Stimulated activated CD8-positive, alpha-beta memory T cell treated with anti-CD3 and anti-CD28 coated beads, Interleukin-4, amount 100 ng/mL, for 48 hours (primary cell): ENCODE data around the gene PRKAR1A.

Source experiments
- DNase-seq: peaks from one replicate; pipeline ENCODE4 v3.0.0-alpha.2; 2020

PRKAR1A gene

DNA sequence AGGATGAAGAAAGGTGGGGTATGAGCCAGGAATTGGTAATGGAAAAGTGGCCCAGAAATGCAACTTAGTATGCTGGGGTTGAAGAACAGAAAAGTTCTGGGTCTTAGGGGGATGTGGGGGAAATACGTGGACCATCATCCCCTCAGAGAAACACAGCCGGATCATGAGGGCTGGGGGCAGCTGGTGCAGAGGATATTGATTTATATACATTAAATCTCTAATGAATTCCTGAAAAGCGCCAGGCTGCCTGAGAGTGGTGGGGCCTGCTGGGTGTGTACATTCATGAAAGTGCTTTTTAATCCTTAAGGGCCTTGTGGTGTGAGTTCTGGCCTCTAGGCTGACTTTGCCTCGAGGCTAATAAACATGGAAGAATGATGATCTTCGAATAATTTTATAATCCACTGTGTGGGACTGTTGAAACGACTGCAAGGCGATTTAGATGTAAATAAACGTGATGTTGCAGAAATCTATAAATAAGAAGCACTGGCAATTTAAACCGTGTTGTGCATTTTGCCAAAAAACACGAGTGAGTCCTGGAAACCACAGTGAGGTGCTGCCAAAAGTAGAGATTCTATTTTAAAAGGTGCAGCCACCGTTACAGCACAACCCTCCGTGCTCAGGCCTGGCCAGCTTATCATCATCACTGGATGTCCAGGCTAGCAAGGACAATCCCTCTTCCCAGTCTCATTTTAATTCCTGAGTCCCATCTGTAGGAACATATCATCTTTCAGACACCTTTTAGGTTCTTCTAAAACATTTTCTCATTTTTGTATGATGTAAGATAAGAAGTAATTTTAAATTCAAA is 32.1 kb downstream of the PRKAR1A start:
- DNase-seq, result no peak

GRCh38 chr17:68556551-68556950 is 44.3 kb downstream of the PRKAR1A start:
- no peak for DNase-seq

DNA sequence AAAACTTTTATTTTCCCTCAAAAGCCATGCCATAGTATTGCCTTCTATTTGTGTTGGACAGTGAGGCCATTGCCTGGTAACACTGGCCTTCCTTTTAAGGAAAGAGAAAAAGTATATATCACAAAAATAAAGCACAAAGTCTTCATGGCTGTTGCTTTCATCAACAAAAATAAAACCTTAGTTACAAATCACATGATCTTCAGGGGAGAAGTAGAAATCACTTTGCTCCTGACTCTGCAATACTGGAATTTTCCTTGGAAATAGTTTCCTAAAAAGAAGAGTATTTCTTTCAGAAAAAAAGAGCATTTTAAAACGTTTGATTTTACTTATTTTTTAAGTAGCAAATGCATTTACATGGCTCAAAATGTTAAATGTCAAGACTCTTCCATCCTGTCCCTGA is 47.1 kb downstream of the PRKAR1A start:
- no peak for DNase-seq

DNA sequence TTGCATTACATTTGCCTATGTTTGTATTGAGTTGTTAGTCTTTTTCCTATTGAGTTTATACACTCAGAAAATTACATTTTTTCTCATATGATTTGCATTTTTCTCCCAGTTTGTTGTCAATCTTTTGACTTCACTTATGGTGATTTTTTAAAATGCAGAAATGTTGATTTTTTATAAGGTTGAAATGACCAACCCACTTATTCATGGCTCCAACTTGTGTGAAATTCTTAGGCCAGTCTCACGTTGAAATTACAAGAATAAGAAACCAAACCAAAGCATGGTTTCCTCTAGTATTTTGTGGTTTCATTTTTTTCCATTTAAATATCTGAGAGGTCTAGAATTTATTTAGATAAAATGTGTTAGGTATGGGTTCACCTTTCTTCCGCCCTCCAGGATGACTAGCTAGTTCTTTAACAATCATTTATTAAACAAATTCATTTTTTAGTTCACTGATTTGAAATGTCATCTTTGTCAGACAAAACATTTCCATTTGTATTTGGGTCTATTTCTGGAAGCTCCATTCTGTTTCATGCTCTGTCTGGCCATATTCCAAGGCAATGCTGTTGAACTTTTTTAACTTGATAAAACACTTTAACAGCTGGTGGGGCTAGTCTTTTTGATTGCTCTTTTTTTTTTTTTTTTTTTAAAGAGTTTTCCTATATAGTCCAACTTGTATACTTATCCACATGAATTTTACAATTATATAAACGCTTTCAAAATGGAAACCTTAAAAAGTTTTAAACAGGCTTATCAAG is 48.9 kb downstream of the PRKAR1A start:
- no peak for DNase-seq

DNA sequence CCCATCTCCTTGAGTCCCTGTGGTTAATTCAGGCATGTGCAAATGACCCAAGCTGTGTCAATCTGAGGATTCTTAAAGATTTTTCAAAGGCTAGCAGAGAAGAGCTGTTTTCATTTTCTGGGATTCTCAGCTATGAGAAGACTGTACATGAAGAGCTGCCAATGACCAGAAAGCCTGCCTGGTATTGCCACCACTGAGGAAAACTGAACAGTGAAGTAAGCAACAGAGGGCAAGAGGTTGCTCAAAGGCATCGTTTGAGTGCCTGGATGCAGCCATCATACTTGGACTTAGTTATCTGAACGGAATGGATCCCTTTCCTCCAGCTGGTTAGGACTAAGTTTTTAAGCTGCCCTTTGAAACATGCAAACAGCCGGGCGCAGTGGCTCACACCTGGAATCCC is 50.5 kb downstream of the PRKAR1A start:
- no peak for DNase-seq

DNA sequence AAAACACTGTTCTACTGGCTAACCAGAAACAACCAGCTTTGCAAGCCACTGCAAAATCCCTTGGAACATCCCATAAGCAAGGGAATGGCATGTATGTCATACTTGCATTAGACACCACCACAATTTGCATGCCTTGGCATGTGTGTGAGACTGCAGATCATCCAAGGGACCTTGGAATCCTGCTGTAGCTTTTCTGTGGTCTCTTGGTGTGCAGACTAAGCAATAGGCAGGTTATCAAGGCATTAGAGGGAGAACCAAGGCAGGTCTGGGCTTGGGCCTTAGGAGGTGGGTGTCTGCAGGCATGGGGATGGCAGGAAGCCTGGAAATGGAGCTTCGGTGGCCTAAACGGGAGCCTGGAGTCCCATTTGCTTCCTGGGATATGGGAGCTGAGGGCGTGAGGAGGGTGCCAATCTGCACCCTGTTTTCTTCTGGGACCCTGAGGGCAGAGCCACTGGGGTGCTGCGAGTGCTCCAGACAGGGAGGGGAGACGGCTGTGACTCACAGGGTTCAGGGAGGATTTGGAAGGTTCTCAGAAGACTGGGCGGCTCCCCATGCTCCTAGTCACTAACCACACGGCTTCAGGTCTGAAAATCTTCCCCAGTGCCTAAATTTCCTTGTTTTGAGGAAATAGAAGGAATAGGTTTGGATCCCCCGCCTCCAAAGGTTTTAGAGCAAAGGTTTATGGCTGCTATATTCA is 52.3 kb downstream of the PRKAR1A start:
- DNase-seq, result no peak

GRCh38 chr17:68565661-68566441 is 53.6 kb downstream of the PRKAR1A start:
- no peak for DNase-seq

GRCh38 chr17:68566442-68566738 is 54.2 kb downstream of the PRKAR1A start:
- DNase-seq, result no peak

GRCh38 chr17:68567035-68567434 is 54.8 kb downstream of the PRKAR1A start:
- no peak for DNase-seq

DNA sequence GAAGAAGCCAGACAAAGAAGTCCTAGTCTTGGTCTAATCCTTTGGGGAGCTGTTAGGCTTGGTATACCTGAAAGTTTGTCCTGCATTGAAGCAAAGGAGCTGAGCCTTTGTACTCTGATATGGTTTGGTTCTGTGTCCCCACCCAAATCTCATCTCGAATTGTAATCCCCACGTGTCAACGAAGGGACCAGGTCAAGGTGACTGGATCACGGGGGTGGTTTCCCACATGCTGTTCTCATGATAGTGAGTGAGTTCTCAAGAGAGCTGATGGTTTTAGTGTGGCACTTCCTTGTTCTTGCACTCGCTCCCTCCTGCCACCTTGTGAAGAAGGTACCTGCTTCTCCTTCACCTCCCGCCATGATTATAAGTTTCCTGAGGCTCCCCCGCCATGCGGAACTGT is 55.4 kb downstream of the PRKAR1A start:
- DNase-seq, result no peak

- no peak for DNase-seq
These were observed 56.4 kb downstream of the PRKAR1A start for GRCh38 chr17:68568581-68568980.

GRCh38 chr17:68569346-68569745 is 57.1 kb downstream of the PRKAR1A start:
- no peak for DNase-seq

GRCh38 chr17:68570526-68570925 is 58.3 kb downstream of the PRKAR1A start:
- no peak for DNase-seq

- no peak for DNase-seq
These were observed 60.1 kb downstream of the PRKAR1A start for GRCh38 chr17:68572138-68572842.

- no peak for DNase-seq
These were observed 61.1 kb downstream of the PRKAR1A start for GRCh38 chr17:68573338-68573737.

DNA sequence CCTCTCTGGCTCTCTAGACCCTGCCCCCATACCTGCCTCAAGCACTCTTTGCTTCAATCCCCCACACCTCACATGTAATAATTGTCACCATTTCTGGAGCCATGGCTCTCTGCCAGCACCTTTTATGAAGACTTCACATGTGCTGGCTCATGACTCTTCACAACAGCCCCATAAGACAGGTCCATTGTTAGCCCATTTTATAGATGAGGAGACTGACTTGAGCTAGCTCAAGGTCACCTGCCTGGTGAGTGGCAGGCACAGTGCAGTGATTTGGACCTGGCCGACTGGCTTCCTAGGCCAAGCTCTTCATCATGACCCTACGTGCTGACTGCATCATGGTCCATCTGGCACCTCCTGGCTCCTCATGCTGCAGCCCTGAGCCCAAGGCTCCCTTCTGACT is 63.9 kb downstream of the PRKAR1A start:
- no peak for DNase-seq

DNA sequence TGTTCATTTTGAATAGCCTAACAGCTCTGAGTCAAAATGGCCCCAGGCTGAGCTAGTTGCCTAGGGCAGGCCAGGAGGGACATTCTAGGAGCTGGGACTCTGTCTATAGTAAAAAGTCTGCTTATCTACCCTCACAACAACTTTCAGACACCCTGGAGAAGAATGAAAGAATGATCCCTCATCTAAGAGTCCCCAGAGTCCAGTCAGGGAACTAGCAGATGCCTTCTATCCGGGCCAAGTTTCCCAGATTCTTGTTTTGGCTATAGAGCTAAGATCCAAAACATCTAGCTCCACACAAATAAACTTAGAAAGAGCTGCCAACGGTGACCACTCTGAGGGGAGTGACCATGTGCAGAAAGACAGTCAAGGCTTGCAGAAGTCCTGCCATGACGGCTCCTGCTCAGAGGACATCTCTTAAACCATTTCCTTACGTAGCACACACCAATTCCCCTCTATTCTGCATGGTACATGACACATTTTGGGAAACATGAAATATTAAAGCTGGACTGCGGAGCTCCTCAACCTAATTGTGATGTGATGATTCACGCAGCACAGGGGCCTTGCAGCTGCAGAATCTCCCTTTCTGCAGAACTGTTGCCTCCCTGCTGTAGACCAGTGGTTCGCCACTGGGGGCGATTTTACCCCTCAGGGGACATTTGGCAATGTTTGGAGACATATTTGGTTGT is 64.7 kb downstream of the PRKAR1A start:
- no peak for DNase-seq

DNA sequence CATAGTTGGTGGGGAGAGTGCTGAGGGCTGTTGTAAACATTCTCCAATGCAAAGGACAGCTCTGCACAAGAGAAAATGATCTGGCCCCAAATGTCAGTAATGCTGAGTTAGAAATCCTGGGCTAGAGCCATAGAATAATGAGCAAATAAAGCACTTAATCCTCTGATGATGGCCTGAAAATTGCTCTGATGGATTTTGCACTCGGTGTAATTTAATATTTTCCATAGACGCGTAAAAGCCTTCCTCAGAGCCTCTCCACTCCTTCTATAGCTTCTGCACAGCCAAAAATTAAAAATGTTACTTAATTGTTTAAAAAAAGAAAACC is 65.2 kb downstream of the PRKAR1A start:
- no peak for DNase-seq

GRCh38 chr17:68578236-68578635 is 66.0 kb downstream of the PRKAR1A start:
- DNase-seq, result no peak

DNA sequence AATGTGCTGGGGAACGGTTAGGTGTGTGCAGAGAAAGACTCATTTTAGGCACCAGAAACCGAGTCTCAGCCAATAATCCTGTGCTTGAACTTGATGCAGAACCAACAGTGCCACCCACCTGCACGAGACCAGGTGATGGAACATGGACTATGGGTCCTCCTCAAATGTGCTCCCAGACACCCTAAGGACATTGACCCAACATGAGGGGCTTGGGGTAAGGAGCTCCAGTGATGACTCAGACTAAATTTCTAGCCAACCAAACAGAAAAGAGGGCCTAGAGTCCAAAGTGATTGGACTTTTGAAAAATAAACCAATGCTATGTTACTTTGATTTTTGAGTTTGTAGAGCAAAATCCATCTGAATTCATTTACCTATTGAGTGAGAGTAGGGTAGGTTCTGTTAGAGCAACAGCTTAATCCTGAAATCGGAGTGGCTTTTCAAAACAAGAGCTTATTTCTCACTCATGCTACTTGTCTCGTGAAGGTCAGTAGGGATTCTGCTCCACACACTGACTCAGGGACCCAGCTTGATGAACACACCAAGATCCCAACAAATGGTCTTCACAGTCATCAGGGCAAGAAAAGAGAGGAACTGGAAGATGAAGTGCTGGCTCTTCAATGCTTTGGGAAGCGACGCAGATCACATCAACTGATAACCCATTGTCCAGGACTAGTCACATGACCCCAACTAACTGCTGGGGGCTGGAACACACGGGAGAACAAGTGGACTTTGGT is 67.1 kb downstream of the PRKAR1A start:
- no peak for DNase-seq

DNA sequence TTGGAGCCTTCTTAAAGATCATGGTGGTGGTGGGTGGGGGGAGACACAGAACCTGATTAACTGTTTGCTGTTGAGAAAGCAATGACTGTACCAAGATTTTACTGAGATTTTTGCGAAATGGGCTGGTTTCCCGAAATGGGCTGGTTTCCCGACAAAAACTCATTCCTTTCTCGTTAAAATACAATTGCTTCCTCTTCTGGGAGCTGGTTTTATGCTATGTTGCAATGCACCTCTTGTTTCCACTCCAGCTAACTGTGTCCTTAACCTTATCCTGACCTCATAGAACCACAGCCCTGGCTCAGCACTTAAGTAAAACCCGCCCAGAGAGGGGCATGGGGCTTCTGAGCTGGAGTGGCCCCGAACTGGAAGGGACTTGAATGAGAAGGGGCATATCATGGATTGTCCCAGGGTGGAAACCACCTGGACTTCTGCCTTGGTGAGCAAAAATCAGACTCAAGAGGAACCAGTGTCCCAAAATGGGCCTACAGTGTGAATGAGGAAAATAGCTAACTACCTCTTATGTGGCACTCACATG is 68.1 kb downstream of the PRKAR1A start:
- no peak for DNase-seq
